Activated CD4-positive, alpha-beta T cell treated with anti-CD3 and anti-CD28 coated beads, Interleukin-2, amount 50 U/mL, for 1 hour (primary cell): Measurements from ENCODE around the gene TBX3.

Experiments
- DNase-seq: peaks from one replicate; pipeline ENCODE4 v3.0.0-alpha.2; 2020

Gene TBX3

GRCh38 chr12:114682106-114682784 is 1.7 kb downstream of the TBX3 start:
- DNase-seq = no peak

GRCh38 chr12:114681116-114681871 is 2.7 kb downstream of the TBX3 start:
- no peak for DNase-seq

GRCh38 chr12:114680604-114681069 is 3.3 kb downstream of the TBX3 start:
- no peak for DNase-seq

GRCh38 chr12:114679942-114680341 is 4.0 kb downstream of the TBX3 start:
- DNase-seq = no peak

GRCh38 chr12:114679452-114679875 is 4.5 kb downstream of the TBX3 start:
- DNase-seq = no peak

- DNase-seq = no peak
These were observed 5.3 kb downstream of the TBX3 start for GRCh38 chr12:114678718-114679117.

GRCh38 chr12:114678028-114678427 is 5.9 kb downstream of the TBX3 start:
- DNase-seq = no peak

- no peak for DNase-seq
These were observed 7.7 kb downstream of the TBX3 start for GRCh38 chr12:114676142-114676741.

GRCh38 chr12:114674251-114675047 is 9.5 kb downstream of the TBX3 start:
- no peak for DNase-seq

GRCh38 chr12:114673901-114674250 is 10.1 kb downstream of the TBX3 start:
- DNase-seq = no peak

GRCh38 chr12:114673169-114673833 is 10.7 kb downstream of the TBX3 start:
- DNase-seq = no peak

GRCh38 chr12:114672817-114673168 is 11.2 kb downstream of the TBX3 start:
- DNase-seq = no peak

- no peak for DNase-seq
These were observed 12.2 kb downstream of the TBX3 start for GRCh38 chr12:114671443-114672411.

- no peak for DNase-seq
These were observed 12.9 kb downstream of the TBX3 start for GRCh38 chr12:114671066-114671442.

GRCh38 chr12:114670291-114670980 is 13.5 kb downstream of the TBX3 start:
- no peak for DNase-seq

GRCh38 chr12:114669401-114670290 is 14.3 kb downstream of the TBX3 start:
- no peak for DNase-seq

- DNase-seq = no peak
These were observed 15.1 kb downstream of the TBX3 start for GRCh38 chr12:114668886-114669288.

GRCh38 chr12:114668151-114668885 is 15.7 kb downstream of the TBX3 start:
- DNase-seq = no peak

GRCh38 chr12:114667669-114668150 is 16.3 kb downstream of the TBX3 start:
- DNase-seq = no peak
